NCI-H2227 treated with DMSO at 0.1 percent for 48 hours (cell line): ENCODE results near the gene GPNMB.

Experiments used
- DNase-seq: peaks from one replicate; lab custom pipeline; 2025; lab: John Stamatoyannopoulos, UW

GPNMB gene

DNA sequence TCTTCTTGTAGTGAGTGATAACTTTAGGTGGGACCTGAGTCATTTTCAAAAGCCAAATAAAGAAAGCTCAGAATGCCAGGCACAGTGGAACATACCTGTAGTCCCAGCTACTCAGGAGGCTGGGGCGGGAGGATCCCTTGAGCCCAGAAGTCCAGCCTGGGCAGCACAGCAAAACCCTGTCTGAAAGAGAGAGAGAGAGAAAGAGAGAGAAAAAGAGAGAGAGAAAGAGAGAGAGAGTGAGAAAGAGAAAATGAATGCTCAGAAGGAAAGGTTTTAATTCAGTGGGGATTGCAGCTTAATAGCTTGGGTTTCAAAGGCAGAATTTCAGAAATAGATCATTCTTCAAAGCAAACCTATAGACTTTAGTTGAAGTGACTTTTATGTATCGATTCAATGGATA, 25.7 kb downstream of the GPNMB start:
- DNase-seq, result no peak

DNA sequence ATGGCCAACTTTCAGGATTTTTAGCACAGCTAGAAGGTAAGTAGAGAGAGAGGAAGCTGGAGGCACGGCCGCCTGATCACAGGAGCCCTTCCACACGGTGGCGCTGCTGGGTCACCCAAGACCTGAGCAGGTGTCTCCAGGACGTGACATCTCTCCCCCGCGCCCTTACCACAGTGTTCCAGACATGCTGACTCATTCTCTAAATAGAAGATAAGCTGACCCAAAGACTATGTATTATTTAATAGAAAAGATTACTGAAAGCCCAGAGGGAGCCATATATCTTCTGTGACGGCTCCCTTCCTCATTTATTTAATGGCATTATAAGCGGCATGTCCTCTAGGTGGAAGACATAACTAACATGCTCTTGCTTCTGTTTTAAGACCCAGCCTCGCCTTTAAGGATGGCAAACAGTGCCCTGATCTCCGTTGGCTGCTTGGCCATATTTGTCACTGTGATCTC, 26.6 kb downstream of the GPNMB start:
- peak; percentile 80 for DNase-seq

DNA sequence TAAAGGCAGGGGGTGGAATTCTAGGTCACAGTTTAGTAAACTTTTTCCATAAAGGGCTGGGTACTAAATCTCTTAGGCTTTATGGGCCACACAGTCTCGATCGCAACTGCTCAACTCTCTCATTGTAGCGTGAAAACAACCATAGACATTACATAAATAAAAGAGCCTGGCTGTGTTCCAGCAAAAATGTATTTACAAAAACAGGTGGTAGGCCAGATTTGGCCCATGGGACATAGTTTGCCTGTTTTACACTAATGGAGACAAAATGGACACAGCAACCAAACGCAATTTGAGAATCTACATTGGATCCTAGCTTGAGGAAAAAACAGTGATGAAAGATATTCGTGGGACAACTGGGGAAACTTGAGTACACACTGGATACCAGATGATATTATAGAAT, 29.3 kb downstream of the GPNMB start:
- DNase-seq, result no peak

DNA sequence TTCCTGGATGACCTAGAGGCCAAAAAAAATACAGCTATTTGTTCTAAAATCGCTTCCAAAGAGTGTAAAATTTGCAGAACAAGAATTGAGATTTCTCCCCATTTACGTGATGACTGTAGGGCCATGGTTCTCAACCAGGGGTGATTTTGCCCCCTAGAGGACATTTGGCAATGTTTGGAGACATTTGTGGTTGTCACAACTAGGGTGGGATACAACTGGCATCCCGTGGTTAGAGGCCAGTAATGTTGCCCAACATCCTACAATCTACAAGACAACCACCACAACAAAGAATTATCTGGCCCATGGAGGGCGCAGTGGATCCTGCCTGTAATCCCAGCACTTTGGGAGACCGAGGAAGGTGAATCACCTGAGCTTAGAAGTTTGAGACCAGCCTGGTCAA, 29.8 kb downstream of the GPNMB start:
- DNase-seq, result no peak

DNA sequence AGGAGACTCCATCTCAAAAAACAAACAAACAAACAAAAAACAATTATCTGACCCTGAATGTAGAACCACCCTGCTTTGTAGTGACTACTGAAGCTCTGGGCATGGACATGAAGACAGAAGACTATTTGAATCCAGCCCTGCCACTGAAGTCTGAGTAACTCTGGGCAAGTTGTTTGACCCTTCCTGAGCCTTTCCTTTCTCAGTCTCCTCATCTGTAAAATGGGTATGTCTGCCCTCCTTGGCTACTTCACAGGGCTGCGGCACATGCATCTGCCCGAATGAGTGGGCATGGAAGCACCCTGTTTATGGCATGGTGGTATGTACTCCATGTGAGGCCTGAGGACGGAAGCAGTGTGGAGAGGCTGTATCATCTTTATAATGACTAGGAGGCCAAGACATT, 30.4 kb downstream of the GPNMB start:
- no peak for DNase-seq

DNA sequence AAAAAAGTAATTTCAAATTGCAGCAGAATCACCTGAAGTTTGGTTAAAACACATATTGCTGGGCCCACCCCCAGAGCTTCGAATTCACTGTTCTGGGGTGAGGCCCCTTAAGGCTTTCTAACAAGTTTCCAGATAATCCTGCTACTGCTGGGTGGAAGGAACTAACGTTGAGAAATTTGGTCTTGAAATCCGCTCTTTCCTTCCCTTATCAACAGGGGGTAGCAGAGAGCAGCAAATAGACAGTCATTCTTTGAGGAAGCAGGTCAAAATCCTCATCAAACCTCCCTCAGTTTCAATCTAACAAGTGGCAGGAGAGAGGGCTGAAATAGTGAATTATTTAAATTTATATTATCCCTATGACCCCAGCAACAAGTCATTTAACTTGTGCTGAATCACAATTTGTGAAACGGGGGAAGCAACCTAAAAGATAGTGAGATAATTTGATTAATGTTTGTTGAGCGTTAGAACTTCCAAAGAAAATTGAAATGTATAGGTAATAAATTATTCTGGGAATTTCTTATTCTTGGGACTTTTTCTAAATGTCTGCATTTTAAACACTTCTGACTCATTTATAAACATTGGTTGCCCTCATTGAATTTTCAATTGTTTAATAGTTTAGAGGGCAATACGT, 30.9 kb downstream of the GPNMB start:
- DNase-seq, result peak; percentile 38

DNA sequence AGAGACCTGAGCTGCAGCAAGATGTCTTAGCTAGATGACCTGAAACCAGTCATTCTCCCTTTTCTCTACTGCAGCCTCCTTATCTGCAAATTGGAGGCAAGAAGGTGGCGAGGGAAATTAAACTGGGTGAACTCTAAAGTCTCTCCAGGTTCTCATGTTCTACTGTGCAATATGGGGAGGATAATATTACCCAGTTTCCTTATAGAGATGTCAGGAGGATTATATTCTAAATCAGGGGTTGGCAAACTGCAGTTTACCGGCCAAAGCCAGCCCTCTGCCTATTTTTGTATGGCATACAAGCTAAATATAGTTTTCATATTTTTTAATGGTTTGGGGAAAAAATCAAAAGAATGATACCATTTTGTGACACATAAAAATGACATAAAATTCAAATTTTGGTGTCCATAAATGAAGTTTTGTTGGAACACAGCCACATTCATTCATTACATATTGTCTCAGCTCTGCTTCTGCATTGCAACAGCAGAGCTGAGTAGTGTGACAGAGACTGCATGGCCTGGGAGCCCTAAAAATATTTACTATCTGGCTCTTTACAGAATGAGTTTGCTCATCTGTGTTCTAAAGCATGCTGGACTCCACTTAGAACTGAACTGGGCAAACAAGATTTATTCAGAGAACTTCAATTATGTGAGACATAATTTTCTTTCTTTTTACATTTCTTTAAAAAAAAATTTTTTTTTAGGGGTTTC, 33.4 kb downstream of the GPNMB start:
- DNase-seq, result no peak

DNA sequence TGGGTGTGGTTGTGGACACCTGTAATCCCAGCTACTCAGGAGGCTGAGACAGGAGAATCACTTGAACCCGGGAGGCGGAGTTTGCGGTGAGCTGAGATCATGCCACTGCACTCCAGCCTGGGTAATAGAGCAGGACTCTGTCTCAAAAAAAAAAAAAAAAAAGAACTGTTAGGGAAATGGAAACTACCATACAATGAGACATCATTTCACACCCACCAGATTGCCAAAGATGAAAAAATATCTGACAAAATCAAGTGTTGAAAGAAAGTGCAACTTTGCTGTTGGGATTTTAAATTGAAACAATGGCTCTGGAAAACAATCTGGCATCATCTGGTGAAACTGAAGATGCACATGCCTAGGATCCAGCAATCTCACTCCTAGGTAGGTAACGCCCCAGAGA, 36.5 kb downstream of the GPNMB start:
- no peak for DNase-seq

DNA sequence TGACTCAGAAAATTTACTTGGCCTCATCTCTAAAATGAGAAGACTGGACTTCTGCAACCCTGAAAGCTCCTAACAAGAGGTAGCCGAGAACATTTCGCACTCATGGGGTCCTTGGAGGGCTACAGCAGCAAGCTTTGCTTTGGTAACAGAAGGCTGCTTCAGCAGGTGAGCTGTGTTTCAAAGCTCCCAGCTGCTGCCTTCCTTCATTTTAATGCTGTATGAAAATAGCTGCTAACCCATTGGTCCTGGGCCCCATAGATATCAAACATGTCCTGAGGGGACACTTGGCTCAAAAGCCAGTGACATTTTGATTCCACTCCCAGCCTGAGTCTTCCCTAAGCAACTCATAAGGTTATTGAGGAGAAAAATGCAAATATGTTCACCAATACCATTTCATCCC, 38.3 kb downstream of the GPNMB start:
- DNase-seq, result no peak

DNA sequence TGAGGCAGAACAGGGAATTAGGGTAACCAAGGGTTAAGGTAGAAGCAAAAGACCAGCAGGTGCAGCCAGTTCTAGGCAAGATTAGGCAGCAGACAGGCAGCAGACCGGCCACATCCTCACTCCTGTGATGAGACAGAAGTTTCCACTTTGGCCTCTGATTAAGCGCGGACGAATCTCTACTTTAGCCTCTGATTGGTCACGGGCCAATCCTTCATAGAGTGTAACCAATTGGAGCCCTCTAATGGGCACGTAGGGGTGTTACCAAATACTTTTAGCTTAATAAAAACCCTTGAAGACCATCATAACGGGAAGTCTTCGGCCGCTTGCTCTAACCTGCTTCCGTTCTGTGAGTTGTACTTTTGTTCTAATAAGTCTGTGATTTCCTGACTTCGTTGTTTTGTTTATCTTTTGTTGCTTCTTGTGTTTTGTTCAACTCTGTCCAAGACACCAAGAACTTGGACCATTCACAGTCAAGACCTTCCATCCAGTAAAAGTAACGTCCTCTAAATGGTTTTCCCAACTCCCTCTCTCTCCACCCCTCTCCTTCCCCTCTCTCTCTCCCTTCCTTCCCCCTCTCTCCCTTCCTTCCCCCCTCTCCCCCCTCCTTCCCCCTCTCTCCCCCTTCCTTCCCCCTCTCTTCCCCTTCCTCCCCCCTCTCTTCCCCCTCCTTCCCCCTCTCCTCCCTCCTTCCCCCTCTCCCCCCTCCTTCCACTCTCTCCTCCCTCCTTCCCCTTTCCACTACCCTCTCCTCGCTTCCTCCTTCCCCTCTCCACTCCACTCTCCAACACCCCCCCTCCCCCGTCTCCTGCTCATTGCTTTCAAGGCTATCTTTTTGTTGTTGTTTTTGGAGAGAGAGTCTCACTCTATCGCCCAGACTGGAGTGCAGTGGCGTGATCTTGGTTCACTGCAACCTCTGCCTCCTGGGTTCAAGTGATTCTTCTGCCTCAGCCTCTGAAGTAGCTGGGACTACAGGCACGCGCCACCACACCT, 39.4 kb downstream of the GPNMB start:
- no peak for DNase-seq

DNA sequence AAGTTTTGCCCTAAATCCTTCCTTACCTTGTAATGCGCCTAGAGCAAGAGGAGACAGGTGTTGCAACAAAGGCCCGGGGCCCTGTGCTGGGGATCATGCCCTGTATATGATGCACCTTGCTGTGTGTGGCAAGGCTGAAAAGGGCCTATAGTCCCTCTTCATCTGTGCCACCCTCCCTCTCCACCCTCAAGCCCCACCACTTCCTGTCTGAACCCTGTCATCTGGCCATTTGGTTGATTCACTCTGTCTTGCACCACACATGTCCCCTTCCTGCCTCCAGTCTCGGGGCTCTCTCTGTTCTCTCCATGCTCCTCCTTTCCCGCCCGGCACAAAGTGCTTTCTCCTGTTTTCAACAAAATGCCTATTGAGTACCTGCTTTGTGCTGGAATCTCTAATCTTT, 41.0 kb downstream of the GPNMB start:
- no peak for DNase-seq

DNA sequence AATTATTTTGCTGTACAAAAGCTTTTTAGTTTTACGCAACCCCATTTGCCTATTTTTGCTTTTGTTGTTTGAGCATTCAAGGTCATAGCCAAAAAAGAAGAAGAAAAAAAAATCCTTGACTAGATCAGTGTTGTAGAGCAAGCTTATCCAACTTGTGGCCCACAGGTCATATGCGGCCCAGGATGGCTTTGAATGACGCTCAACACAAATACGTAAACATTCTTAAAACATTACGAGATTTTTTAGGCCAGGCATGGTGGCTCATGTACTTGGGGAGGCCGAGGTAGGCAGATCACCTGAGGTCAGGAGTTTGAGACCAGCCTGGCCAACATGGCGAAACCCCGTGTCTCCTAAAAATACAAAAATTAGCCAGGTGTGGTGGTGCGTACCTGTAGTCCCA, 44.4 kb downstream of the GPNMB start:
- no peak for DNase-seq

DNA sequence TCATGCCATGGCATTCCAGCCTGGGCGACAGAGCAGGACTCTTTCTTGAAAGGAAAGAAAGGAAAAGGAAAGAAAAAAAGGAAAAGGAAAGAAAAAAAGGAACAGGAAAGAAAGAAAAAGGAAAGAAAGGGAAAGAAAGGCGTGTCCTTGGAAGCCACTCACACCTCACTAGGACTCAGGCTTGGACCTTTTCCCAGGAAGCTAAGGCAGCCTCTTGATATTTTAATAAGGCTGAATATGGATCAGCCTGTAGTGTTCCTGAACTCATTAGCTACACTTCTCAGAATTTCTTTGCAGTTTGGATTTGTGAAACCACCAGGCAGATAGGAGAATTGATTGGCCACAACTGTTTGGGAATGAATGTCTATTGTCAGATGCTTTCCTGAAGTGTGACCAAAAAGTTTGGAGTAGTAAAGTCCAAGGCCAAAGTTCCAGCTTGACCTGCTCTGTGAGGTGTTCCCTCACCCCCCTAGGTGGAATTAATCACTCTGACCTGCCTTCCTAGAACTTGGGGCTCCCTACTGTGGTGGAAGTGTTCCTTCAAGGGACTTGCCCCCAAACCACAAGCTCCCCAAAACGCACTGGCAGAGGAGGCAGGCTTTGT, 45.5 kb downstream of the GPNMB start:
- DNase-seq, result no peak

DNA sequence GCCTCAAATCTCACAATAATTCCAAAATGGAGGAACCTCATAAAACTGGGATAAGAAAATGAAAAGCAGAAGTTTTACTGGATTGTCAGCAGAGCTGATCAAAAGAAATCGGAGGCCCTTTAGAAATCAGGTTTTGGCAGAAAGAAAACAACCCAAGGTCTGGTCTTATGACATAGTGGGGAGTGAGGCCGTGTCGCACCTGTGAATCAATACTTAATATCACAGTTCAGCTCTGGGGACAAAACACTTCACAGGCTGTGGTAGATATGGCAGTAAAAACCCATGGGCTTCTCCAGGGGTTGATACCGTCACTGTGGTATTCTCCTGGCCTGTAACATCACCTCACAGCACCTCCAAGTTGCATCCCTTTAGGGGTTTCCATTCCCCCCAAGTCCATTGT, 46.0 kb downstream of the GPNMB start:
- DNase-seq, result no peak

DNA sequence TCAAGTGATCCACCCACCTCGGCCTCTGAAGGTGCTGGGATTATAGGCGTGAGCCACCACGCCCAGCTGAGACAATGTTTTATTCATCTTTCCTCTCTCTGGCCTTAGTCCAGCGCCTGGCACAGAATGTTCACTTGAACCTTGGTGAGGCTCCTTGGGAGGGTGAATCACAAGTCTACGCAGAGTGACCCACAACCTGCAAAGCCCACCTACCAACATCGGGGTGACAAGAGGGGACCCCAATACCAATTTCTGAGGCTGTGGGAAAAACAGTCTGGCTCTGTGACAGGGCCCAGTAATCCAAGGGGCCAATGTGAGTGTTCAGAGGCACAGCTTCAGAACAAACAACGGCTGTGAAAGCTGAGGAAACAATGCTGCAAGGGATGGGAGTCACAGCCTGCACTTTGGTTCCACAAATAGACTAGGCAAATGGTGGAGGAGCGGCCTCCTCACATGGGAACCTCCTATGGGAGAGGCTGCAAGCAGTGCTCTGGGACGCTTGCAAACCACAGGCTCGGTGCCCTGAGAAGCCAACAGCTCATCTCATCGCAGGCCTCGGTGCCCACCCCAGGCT, 47.0 kb downstream of the GPNMB start:
- no peak for DNase-seq

DNA sequence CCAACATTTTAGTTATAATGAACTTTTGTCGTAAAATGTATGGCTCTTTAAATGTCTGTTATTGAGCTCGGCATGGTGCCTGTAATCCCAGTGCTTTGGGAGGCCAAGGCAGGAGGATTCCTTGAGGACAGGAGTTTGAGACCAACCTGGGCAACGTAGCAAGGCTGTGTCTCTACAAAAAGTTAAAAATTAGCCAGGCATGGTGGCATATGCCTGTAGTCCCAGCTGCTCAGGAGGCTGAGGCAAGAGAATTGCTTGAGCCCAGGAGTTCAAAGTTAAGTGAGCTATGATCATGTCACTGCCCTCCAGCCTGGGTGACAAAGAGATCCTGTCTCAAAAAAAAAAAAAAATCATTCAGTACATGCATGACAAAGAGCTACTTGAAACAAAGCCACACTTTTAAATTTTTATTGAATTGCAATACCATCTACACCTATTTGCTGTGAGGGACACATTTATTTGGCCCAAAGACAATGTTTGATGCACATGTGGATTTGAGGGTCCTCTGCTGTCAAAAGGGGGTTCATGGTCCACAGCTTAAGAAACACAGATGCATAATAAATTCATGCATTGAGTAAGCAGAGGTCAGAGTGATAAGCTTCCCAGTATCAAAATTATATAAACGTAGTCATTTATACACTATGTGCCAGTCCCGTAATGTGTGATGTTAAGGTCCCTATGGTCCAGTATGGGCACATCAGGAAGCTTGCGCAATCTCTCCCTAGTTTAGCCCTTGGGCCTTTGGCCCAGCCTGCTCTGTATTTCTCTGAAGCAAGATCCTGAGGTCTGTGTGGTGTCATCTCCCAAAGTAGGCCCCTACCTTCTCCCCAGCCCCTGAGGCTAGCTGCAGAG, 48.2 kb downstream of the GPNMB start:
- no peak for DNase-seq

DNA sequence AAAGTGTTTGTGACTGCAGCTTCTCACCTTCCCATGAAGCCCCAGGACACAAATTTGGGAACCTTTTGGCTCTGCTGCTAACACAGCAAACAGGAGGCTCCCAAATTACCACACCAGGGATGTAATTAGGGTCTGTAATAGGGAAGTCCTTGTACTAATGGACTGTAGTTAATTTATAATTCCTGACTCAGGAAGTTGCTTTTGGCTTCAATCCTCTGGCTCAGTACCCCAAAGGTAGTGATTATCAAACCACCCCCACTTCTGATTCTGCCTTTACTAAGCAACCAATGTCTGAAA, 48.8 kb downstream of the GPNMB start:
- no peak for DNase-seq

DNA sequence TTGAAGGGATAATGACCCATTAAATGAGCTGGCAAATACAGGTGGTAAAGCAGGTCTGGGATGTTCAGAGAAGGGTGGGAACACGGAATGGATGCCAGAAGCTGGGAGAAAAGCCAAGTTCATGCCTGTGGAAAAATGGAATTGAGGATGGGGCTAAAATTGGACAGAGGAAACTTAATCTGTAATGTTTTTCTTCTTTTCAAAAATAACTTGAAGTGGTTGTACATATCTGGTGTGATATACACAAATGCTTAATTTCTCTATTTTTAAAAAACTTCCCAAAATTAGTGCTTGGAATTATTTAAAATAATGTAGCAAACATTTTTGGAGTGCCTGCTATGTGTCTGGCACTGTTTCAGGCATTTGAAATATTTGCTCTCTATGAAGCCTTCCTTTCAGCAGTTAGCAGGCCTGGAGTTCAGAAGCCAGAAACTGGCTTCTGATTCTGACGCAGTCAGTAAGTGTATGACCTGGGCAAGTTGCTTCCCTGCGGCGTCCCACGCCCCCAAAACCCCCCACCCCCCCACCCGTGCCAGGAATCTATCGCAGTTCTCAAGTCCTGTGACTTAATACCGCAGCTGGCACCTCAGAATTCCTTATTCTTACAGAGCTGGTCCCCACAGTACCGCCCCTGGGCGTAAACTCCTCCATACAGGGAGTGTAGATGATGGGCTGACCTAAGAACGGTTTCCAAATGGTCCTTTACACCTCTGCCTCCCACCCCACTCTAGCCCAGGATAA, 51.7 kb downstream of the GPNMB start:
- peak; percentile 49 for DNase-seq

DNA sequence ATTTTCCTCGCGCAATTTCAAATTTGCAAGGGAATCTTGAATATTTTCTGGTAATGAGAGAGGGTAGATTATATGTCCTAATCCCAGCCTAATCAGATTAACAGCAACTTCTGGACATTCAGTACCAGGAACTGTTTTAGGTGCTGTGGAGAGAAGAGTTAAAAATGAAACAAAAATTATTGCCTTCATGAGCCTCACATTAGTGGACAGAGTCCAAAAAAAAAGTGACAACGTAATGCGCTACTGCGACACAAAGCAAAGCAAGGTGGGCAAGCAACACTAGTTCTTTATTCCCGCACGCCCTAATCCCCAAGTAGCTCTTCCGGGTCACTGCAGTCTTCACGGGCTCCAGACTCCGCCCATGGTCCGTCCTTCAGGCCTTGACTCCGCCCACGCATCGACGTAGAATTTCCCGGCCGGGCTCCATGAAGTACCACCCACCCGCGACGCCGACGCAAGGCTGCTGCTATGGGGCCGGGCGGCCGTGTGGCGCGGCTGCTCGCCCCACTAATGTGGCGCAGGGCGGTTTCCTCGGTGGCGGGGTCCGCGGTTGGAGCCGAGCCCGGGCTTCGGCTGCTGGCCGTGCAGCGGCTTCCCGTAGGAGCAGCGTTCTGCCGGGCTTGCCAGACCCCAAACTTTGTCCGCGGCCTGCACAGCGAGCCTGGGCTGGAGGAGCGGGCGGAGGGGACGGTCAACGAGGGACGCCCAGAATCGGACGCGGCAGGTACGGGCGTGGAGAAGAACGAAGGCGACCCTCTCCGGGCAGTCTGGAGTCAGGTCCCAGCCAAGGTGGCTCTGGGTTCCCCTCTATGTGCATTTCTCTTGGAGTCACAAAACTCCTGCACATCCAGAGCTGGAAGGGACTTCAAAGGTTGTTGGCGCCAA, 52.6 kb downstream of the GPNMB start, which contains the start of gene MALSU1:
MALSU1 (plus strand) TSS at position 455 of the 885 bp plus-strand sequence; CDS start at position 469, 14 bp downstream.
- peak; percentile 92 for DNase-seq
